IPS-20b (cell line): ENCODE results near the gene ESF1.

Experiments used
- H3K27ac ChIP-seq: one replicate; pipeline ENCODE4 v1.5.1; 2013; ENCODE audit warnings: low read length
- H3K27me3 ChIP-seq: 2 replicates; pipeline ENCODE4 v1.6.1; 2013; ENCODE audit warnings: mild to moderate bottlenecking, low read length, inconsistent platforms; ENCODE audit not compliant: insufficient read depth
- H3K36me3 ChIP-seq: 2 replicates; pipeline ENCODE4 v1.6.1; 2013; ENCODE audit warnings: low read depth, mild to moderate bottlenecking, inconsistent platforms, low read length, moderate library complexity; ENCODE audit not compliant: insufficient read depth
- H3K4me1 ChIP-seq: 2 replicates; pipeline ENCODE4 v1.6.1; 2013; ENCODE audit warnings: mild to moderate bottlenecking, control low read depth, inconsistent platforms, low read length, moderate library complexity; ENCODE audit not compliant: insufficient read depth
- H3K4me3 ChIP-seq: 2 replicates; pipeline ENCODE4 v1.5.1; 2013; ENCODE audit warnings: mild to moderate bottlenecking, low read length, inconsistent platforms
- H3K9ac ChIP-seq: 2 replicates; pipeline ENCODE4 v1.6.1; 2013; ENCODE audit warnings: low read depth, mild to moderate bottlenecking, inconsistent platforms, low read length, moderate library complexity
- H3K9me3 ChIP-seq: 2 replicates; pipeline ENCODE4 v1.6.1; 2013; ENCODE audit warnings: mild to moderate bottlenecking, low read depth, low read length, inconsistent platforms; ENCODE audit not compliant: insufficient read depth

The ESF1 gene

GRCh38 chr20:13786143-13786828 lies 1.6 kb upstream of the ESF1 start:
- Histone ChIP-seq H3K36me3 (peaks cover 57% of the 10 kb centered on the region), H3K4me1 (peaks cover 6% of the 10 kb centered on the region), H3K4me3 (peak overlapping the region; percentile 100), H3K27ac (no peak overlapping the region), H3K9ac (peak overlapping the region; percentile 99; the same call in 1 of the 2 replicates), H3K9me3 (no peaks in the 10 kb centered on the region), H3K27me3 (no peaks in the 10 kb centered on the region)

DNA sequence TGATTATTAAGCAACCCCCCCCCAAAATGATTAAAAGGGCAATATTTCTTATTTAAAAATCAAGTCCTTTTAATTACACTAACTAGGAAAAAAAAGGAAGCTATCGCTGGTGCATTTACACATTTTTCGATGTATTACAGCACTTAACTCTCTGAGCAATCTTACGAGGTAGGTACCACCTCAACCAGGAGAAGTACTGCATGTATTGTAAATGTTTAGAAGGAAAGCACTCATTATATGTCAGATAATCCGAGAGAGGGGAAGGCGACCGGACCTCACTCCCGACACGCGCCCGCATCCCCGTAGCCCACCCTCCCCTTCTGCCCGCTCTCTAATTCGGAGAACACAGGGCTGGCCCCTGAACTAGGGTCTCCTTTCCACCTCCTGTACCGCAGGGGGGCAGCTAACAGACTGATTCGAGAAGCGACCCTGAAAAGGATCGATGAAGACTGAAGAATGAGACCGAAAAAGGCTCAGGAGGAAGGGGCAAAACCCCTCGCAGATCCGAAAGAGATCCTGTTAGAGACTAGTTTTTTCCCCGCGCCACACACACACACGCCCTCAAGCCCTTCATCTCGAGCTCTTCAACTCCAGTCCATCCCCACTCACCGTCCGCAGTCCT lies 337 bp downstream of the ESF1 start:
- peaks cover 55% of the 10 kb centered on the region for H3K36me3 ChIP-seq
- peak overlapping the region; percentile 99 for H3K9ac ChIP-seq
- no peaks in the 10 kb centered on the region for H3K27me3 ChIP-seq
- H3K9me3 ChIP-seq = no peaks in the 10 kb centered on the region
- H3K4me3 ChIP-seq = peak overlapping the region; percentile 100
- peaks cover 6% of the 10 kb centered on the region for H3K4me1 ChIP-seq
- peak overlapping the region; percentile 97 for H3K27ac ChIP-seq

DNA sequence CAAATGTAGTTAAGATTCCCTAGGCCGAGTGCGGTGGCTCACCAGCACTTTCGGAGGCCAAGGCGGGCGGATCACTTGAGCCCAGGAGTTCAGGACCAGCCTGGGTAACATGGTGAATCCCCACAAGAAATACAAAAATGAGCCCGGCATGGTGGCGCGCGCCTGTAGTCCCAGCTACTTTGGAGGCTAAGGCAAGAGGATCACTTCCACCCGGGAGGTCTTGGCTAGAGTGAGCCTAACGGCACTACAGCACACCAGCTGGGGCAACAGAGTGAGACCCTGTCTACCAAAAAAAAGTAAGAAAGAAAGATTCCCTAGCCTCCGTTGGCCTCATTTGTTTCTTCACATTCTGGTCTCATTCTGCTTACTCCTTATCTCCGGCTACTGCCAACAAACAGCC lies 1.2 kb downstream of the ESF1 start:
- peak overlapping the region; percentile 100 for H3K4me3 ChIP-seq
- no peaks in the 10 kb centered on the region for H3K9me3 ChIP-seq
- peaks cover 52% of the 10 kb centered on the region for H3K36me3 ChIP-seq
- H3K27ac ChIP-seq = no peak overlapping the region
- peaks cover 6% of the 10 kb centered on the region for H3K4me1 ChIP-seq
- H3K9ac ChIP-seq = peak overlapping the region; percentile 99; the same call in 1 of the 2 replicates
- no peaks in the 10 kb centered on the region for H3K27me3 ChIP-seq

GRCh38 chr20:13778827-13779226 lies 5.9 kb downstream of the ESF1 start:
- H3K4me3 ChIP-seq = no peak overlapping the region
- no peak overlapping the region for H3K9ac ChIP-seq
- no peaks in the 10 kb centered on the region for H3K4me1 ChIP-seq
- no peaks in the 10 kb centered on the region for H3K27me3 ChIP-seq
- no peak overlapping the region for H3K27ac ChIP-seq
- no peaks in the 10 kb centered on the region for H3K9me3 ChIP-seq
- peaks cover 86% of the 10 kb centered on the region for H3K36me3 ChIP-seq

DNA sequence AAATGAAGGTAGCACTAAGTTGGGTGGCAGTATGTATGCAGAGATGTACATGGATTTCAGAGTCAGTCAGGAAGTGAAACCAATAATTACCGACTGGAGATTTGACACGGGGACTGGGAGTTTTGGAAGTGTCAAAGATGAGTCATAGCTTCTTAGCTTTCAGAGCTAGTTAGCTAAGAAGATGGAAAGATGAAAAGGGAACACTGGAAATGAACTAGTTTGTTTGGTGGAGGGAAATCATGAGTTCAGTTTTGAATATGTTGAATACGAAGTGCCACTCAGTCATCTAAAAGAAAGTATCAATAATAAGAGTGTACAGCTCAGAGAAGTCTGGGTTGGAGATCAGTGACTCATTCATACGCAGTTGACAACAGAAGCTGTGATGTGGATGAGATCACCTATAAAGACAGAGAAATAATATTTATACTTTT lies 7.5 kb downstream of the ESF1 start:
- no peak overlapping the region for H3K4me3 ChIP-seq
- H3K9me3 ChIP-seq = no peaks in the 10 kb centered on the region
- H3K27me3 ChIP-seq = no peaks in the 10 kb centered on the region
- H3K9ac ChIP-seq = no peak overlapping the region
- H3K27ac ChIP-seq = no peak overlapping the region
- H3K36me3 ChIP-seq = peaks cover 93% of the 10 kb centered on the region
- no peaks in the 10 kb centered on the region for H3K4me1 ChIP-seq

DNA sequence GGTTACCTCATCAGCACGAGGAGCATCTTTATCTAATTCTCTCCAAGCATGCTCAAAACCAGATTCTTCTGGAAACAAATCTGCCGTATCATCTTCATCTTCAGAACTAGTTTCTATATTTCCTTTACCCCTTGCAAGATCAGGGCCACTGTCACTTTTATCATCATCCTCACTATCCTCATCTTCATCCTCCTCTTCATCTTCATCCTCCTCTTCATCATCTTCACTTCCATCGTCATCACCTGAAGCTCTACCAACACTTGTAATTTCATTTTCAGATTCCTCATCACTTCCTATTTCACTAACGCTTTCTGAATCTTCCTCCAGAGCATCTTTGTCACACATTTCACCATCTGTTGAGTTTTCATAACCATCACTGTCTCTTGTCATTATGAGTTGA lies 8.9 kb downstream of the ESF1 start:
- H3K27ac ChIP-seq = no peak overlapping the region
- H3K4me3 ChIP-seq = no peak overlapping the region
- H3K9ac ChIP-seq = no peak overlapping the region
- no peaks in the 10 kb centered on the region for H3K27me3 ChIP-seq
- no peaks in the 10 kb centered on the region for H3K9me3 ChIP-seq
- H3K36me3 ChIP-seq = peaks cover 93% of the 10 kb centered on the region
- H3K4me1 ChIP-seq = no peaks in the 10 kb centered on the region

GRCh38 chr20:13772529-13772928 lies 12.2 kb downstream of the ESF1 start:
- peaks cover 98% of the 10 kb centered on the region for H3K36me3 ChIP-seq
- no peak overlapping the region for H3K4me3 ChIP-seq
- H3K27ac ChIP-seq = no peak overlapping the region
- H3K4me1 ChIP-seq = no peaks in the 10 kb centered on the region
- no peaks in the 10 kb centered on the region for H3K9me3 ChIP-seq
- H3K9ac ChIP-seq = no peak overlapping the region
- no peaks in the 10 kb centered on the region for H3K27me3 ChIP-seq

GRCh38 chr20:13771853-13772453 lies 12.8 kb downstream of the ESF1 start:
- peaks cover 1% of the 10 kb centered on the region; the same call in 1 of the 2 replicates for H3K9me3 ChIP-seq
- no peak overlapping the region for H3K9ac ChIP-seq
- H3K27me3 ChIP-seq = no peaks in the 10 kb centered on the region
- no peak overlapping the region for H3K4me3 ChIP-seq
- peaks cover 98% of the 10 kb centered on the region for H3K36me3 ChIP-seq
- no peak overlapping the region for H3K27ac ChIP-seq
- H3K4me1 ChIP-seq = no peaks in the 10 kb centered on the region

DNA sequence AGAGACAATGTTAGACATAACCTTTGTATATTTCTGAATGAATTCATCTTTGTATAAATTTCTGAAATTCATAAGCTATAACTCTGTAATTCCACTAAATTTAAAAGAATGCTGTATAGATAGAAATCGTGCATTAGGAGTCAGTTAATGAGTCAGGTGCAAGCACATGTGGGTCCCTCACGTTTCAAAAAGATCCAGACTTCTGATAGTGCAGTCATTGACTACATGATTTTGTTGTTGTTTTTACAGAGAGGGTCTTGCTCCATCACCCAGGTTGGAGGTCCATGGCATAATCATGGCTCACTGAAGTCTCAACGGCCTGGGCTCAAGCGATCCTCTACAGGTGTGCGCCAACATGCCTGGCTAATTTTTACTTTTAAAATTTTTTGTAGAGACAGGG lies 14.6 kb downstream of the ESF1 start:
- Histone ChIP-seq H3K9ac (no peak overlapping the region), H3K4me1 (no peaks in the 10 kb centered on the region), H3K27ac (no peak overlapping the region), H3K36me3 (peaks cover 98% of the 10 kb centered on the region), H3K4me3 (no peak overlapping the region), H3K27me3 (no peaks in the 10 kb centered on the region), H3K9me3 (peaks cover 10% of the 10 kb centered on the region; the same call in 1 of the 2 replicates)

GRCh38 chr20:13765868-13766416 lies 18.8 kb downstream of the ESF1 start:
- Histone ChIP-seq H3K9ac (no peak overlapping the region), H3K9me3 (peaks cover 15% of the 10 kb centered on the region; the same call in 1 of the 2 replicates), H3K4me1 (no peaks in the 10 kb centered on the region), H3K27ac (no peak overlapping the region), H3K4me3 (no peak overlapping the region), H3K36me3 (peaks cover 94% of the 10 kb centered on the region), H3K27me3 (no peaks in the 10 kb centered on the region)

DNA sequence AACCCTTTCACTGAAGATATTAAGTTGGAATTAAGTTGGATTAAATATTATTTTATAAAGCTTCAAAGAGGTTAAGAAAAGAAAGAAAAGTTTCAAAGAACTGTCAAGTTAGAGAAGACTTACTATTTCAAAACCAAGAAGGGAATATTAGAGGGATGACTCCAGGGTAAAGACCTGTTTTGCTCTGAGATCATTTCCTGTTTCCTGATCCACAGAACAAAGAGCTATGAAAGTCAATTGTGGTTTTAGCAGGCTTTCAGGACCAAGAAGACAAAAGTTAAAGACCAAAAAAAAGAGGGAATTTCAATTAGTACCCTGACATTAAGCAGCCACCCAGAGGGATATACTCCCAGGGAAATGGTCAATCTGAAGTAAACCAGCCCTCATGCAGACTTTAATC lies 19.4 kb downstream of the ESF1 start:
- no peak overlapping the region for H3K4me3 ChIP-seq
- H3K36me3 ChIP-seq = peaks cover 88% of the 10 kb centered on the region
- no peak overlapping the region for H3K9ac ChIP-seq
- no peak overlapping the region for H3K27ac ChIP-seq
- H3K4me1 ChIP-seq = no peaks in the 10 kb centered on the region
- H3K27me3 ChIP-seq = no peaks in the 10 kb centered on the region
- H3K9me3 ChIP-seq = peaks cover 15% of the 10 kb centered on the region; the same call in 1 of the 2 replicates
